Osteocyte (in vitro differentiated cells): Measurements from ENCODE around the gene ATRX. TPM values are rescaled to one million over a fixed set of nuclear protein-coding genes. Genes with fewer than 3 reads are reported as not detected.

Experiments
- DNase-seq: peaks from one replicate; pipeline ENCODE4 v3.0.0; 2021; ENCODE audit warnings: mixed read lengths; ENCODE audit not compliant: unreplicated experiment; ENCODE audit errors: extremely low spot score
- H3K27ac Mint-ChIP-seq: one replicate; pipeline ENCODE4 v1.8.0; 2021; ENCODE audit warnings: mild to moderate bottlenecking, mixed read lengths; ENCODE audit not compliant: unreplicated experiment
- H3K27me3 Mint-ChIP-seq: one replicate; pipeline ENCODE4 v1.8.0; 2021; ENCODE audit warnings: mixed read lengths; ENCODE audit not compliant: unreplicated experiment
- H3K36me3 Mint-ChIP-seq: one replicate; pipeline ENCODE4 v1.8.0; 2021; ENCODE audit warnings: mixed read lengths; ENCODE audit not compliant: unreplicated experiment
- H3K4me1 Mint-ChIP-seq: one replicate; pipeline ENCODE4 v1.8.0; 2021; ENCODE audit warnings: mixed read lengths; ENCODE audit not compliant: unreplicated experiment
- H3K4me3 Mint-ChIP-seq: one replicate; pipeline ENCODE4 v1.8.0; 2021; ENCODE audit warnings: mild to moderate bottlenecking, moderate library complexity, mixed read lengths; ENCODE audit not compliant: unreplicated experiment
- H3K9me3 Mint-ChIP-seq: one replicate; pipeline ENCODE4 v1.8.0; 2021; ENCODE audit warnings: mixed read lengths; ENCODE audit not compliant: unreplicated experiment
- total RNA-seq: library from RNA; stranded (reverse); gene quantifications from 2 replicates; pipeline ENCODE4 v1.2.1, GENCODE V29; 2021
- TF ChIP-seq, protein P1 (sequence below): fragments of 200-600 bp; sonication (generic); IDR thresholded peaks from 2 replicates; pipeline ENCODE4 v1.5.0; 2021; ENCODE audit warnings: antibody characterized with exemption, mild to moderate bottlenecking, moderate library complexity

The ATRX gene
- total RNA-seq, 1 donor from 2014 or later = 102 TPM

DNA sequence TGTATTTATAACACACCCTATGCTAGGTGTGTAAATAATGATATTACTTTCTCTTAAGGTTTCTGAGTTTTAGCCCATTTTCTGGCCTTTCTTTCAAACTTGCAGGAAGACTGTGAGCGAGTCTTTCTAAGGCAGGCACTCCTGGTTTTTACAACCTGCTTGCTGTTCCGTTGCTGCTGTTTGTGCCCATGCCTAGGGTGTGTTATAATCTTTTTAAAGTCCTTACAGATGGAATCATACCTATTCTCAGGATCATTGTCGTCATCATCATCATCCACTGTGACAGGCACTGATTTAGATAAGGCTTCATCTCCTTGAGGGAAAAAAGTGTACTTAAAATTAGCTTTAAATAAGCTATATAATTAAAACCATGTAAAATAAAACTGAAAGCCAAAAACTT lies 110.0 kb downstream of the ATRX start:
- H3K27me3 Mint-ChIP-seq = no peaks in the 10 kb centered on the region
- TF ChIP-seq, protein P1, sequence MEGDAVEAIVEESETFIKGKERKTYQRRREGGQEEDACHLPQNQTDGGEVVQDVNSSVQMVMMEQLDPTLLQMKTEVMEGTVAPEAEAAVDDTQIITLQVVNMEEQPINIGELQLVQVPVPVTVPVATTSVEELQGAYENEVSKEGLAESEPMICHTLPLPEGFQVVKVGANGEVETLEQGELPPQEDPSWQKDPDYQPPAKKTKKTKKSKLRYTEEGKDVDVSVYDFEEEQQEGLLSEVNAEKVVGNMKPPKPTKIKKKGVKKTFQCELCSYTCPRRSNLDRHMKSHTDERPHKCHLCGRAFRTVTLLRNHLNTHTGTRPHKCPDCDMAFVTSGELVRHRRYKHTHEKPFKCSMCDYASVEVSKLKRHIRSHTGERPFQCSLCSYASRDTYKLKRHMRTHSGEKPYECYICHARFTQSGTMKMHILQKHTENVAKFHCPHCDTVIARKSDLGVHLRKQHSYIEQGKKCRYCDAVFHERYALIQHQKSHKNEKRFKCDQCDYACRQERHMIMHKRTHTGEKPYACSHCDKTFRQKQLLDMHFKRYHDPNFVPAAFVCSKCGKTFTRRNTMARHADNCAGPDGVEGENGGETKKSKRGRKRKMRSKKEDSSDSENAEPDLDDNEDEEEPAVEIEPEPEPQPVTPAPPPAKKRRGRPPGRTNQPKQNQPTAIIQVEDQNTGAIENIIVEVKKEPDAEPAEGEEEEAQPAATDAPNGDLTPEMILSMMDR = no peak
- DNase-seq = no peak
- no peak overlapping the region for H3K27ac Mint-ChIP-seq
- peaks cover 2% of the 10 kb centered on the region for H3K36me3 Mint-ChIP-seq
- no peaks in the 10 kb centered on the region for H3K4me1 Mint-ChIP-seq
- H3K9me3 Mint-ChIP-seq = no peaks in the 10 kb centered on the region
- no peak overlapping the region for H3K4me3 Mint-ChIP-seq

DNA sequence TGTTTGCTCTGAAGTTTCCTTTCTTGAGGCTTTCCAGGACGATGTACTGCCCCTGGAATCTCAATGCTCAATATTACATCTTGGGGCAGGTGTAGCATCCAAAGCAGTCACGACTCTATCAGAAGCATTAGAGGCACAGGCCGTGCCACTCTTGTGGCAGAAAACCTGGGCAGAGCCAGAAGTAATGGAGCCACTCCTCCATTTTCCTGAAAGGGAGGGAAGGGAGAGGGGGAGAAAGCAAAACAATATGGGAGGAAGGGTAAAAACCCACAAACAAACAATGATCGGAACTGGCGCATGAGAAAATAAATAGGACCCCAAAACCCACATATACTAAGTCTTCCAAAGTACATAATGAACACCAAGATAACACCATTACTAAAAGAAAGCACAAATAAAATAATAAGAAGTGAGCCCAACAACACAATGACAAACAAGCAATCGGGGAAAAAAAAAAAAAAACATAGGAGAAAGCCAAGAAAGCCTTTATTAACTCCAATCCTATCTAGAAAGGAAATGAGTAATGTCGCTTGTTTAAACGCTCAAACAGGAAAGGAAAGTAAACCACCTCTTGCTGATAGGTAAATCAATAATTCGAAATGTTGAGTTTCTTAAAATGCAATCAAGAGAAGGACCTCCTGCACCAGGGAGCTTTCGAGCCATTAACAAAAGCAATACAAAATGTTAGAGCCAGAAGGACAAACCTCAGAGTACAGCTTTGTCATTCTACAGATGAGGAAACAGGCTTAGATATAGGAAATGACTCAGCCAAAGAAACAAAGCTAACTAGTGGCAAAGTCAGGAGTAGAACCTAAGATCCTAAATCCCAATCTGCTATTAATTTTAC lies 117.4 kb downstream of the ATRX start:
- TF ChIP-seq, protein P1 = no peak
- Mint-ChIP-seq H3K4me1 (no peaks in the 10 kb centered on the region), H3K27ac (no peak overlapping the region), H3K9me3 (no peaks in the 10 kb centered on the region), H3K36me3 (peaks cover 9% of the 10 kb centered on the region), H3K27me3 (no peaks in the 10 kb centered on the region), H3K4me3 (no peak overlapping the region)
- DNase-seq = no peak

DNA sequence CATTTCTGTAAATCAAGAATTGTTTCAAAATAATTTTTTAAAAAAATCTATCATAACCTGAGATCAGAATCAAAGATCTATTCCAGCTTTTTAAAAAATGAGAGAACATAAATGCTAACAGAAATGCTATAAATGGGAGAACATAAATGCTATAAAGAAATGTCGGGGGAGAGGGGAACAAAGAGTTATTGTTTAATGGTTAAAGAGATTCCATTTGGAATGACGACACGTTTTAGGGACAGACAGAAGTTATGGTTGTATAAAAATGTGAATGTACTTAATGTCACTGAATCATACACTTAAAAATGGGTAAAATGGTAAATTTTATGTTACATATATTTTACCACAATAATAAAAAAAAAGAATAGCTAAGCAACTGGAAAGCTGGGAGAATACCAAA lies 127.1 kb downstream of the ATRX start:
- DNase-seq = no peak
- H3K4me1 Mint-ChIP-seq = no peaks in the 10 kb centered on the region
- no peaks in the 10 kb centered on the region for H3K27me3 Mint-ChIP-seq
- peaks cover 8% of the 10 kb centered on the region for H3K36me3 Mint-ChIP-seq
- H3K27ac Mint-ChIP-seq = no peak overlapping the region
- TF ChIP-seq, protein P1 = no peak
- H3K4me3 Mint-ChIP-seq = no peak overlapping the region
- H3K9me3 Mint-ChIP-seq = peaks cover 4% of the 10 kb centered on the region

DNA sequence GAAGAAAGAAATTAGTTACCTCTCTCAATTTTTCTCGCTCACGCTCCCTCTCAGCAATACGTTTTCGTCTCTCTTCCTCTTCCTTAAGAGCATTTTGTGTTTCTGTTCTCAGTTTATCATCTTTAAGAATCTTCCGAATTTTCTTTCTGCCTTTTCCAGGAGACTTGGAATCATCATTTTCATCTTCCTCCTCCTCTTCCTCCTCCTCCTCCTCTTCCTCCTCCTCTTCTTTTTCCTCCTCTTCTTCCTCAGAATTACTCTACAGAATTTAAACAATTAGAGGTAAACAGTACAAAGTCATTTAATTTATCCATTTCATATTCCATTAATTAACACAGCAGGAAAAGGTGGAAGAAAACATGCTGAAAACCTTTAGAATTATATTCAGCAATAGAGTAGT lies 133.9 kb downstream of the ATRX start:
- Mint-ChIP-seq H3K4me3 (no peak overlapping the region), H3K27me3 (no peaks in the 10 kb centered on the region), H3K36me3 (peaks cover 13% of the 10 kb centered on the region), H3K9me3 (peaks cover 2% of the 10 kb centered on the region), H3K4me1 (peaks cover 8% of the 10 kb centered on the region), H3K27ac (no peak overlapping the region)
- no peak for DNase-seq
- TF ChIP-seq, protein P1 = no peak

DNA sequence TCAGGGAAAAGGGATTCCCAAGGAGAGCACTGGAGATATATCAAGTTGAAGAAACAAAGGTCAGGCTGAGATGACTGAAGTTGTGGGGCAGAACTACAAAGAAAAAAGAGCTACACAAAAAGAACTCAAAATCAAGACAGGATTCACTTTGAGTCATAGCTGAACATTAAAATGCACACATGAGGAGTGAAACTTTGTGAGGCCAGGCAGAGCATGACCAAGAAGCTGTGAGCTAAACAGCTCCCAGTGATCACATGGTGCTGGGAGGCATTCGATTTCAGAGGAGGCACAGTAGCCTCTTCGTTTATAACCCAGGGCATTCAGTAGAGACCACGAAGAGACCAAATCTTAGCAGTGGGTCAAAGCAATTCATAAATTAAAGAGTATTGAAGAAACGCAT lies 145.3 kb downstream of the ATRX start:
- H3K36me3 Mint-ChIP-seq = peaks cover 24% of the 10 kb centered on the region
- DNase-seq = no peak
- no peaks in the 10 kb centered on the region for H3K4me1 Mint-ChIP-seq
- TF ChIP-seq, protein P1 = no peak
- peaks cover 28% of the 10 kb centered on the region for H3K9me3 Mint-ChIP-seq
- H3K27me3 Mint-ChIP-seq = no peaks in the 10 kb centered on the region
- no peak overlapping the region for H3K4me3 Mint-ChIP-seq
- H3K27ac Mint-ChIP-seq = no peak overlapping the region
